SK-N-SH treated with all-trans-retinoic acid at 6 μM for 48 hours (cell line): Measurements from ENCODE around the gene TUBB1.

ENCODE experiments used
- ATAC-seq: fragments of 200-7000 bp; cut with Tn5 transposase; 3 replicates; pipeline ENCODE4 v1.9.1; 2020; ENCODE audit warnings: mild to moderate bottlenecking, moderate library complexity
- ARNTL ChIP-seq: fragments of 450-650 bp; formaldehyde crosslinking; IDR thresholded peaks from 2 replicates; pipeline ENCODE4 v1.5.0; 2020; ENCODE audit warnings: low read depth, mild to moderate bottlenecking, moderate library complexity, borderline replicate concordance
- BACH2 ChIP-seq: fragments of 250-450 bp; sonication (Bioruptor Pico); IDR thresholded peaks from 2 replicates; pipeline ENCODE4 v1.9.0; 2021; ENCODE audit warnings: mild to moderate bottlenecking, borderline replicate concordance
- CREB5 ChIP-seq: fragments of 250-450 bp; sonication (Bioruptor Pico); IDR thresholded peaks from 2 replicates; pipeline ENCODE4 v1.5.1; 2020; ENCODE audit warnings: low read depth, mild to moderate bottlenecking, moderate library complexity
- CSDC2 ChIP-seq: fragments of 250-450 bp; sonication (Bioruptor Pico); IDR thresholded peaks from 2 replicates; pipeline ENCODE4 v1.5.0; 2020; ENCODE audit warnings: mild to moderate bottlenecking, moderate library complexity
- CSRNP3 ChIP-seq: fragments of 250-450 bp; sonication (Bioruptor Pico); IDR thresholded peaks from 2 replicates; pipeline ENCODE4 v1.5.1; 2021; ENCODE audit warnings: mild to moderate bottlenecking, moderate library complexity
- ESRRG ChIP-seq: fragments of 250-450 bp; sonication (Bioruptor Pico); IDR thresholded peaks from 2 replicates; pipeline ENCODE4 v1.6.1; 2021; ENCODE audit warnings: mild to moderate bottlenecking
- GLIS3 ChIP-seq: fragments of 250-450 bp; sonication (Bioruptor Pico); IDR thresholded peaks from 2 replicates; pipeline ENCODE4 v1.5.0; 2020; ENCODE audit warnings: mild to moderate bottlenecking, moderate library complexity
- ISL1 ChIP-seq: fragments of 250-450 bp; sonication (Bioruptor Pico); IDR thresholded peaks from 2 replicates; pipeline ENCODE4 v2.1.2; 2022; ENCODE audit warnings: mild to moderate bottlenecking, moderate library complexity
- OSR1 ChIP-seq: fragments of 250-450 bp; sonication (Bioruptor Pico); IDR thresholded peaks from 2 replicates; pipeline ENCODE4 v1.8.0; 2022; ENCODE audit warnings: moderate library complexity, mild to moderate bottlenecking, inconsistent platforms
- PATZ1 ChIP-seq: fragments of 250-450 bp; sonication (Bioruptor Pico); IDR thresholded peaks from 2 replicates; pipeline ENCODE4 v1.8.0; 2020; ENCODE audit warnings: mild to moderate bottlenecking, moderate library complexity, borderline replicate concordance
- POU6F1 ChIP-seq: fragments of 250-450 bp; sonication (Bioruptor Pico); IDR thresholded peaks from 2 replicates; pipeline ENCODE4 v1.8.0; 2021; ENCODE audit warnings: low read depth, mild to moderate bottlenecking, moderate library complexity, borderline replicate concordance
- PPARA ChIP-seq: fragments of 250-450 bp; sonication (Bioruptor Pico); IDR thresholded peaks from 2 replicates; pipeline ENCODE4 v1.5.0; 2020; ENCODE audit warnings: mild to moderate bottlenecking, borderline replicate concordance
- RARB ChIP-seq: fragments of 250-450 bp; sonication (Bioruptor Pico); IDR thresholded peaks from 2 replicates; pipeline ENCODE4 v1.8.0; 2021; ENCODE audit warnings: mild to moderate bottlenecking, moderate library complexity
- SNAI2 ChIP-seq: fragments of 250-450 bp; sonication (Bioruptor Pico); IDR thresholded peaks from 2 replicates; pipeline ENCODE4 v1.5.0; 2020; ENCODE audit warnings: mild to moderate bottlenecking, moderate library complexity
- TCF4 ChIP-seq: fragments of 250-450 bp; sonication (Bioruptor Pico); IDR thresholded peaks from 2 replicates; pipeline ENCODE4 v1.8.0; 2021; ENCODE audit warnings: mild to moderate bottlenecking, moderate library complexity, borderline replicate concordance
- TOX ChIP-seq: fragments of 250-450 bp; sonication (Bioruptor Pico); IDR thresholded peaks from 2 replicates; pipeline ENCODE4 v1.8.0; 2021; ENCODE audit warnings: mild to moderate bottlenecking, moderate library complexity, borderline replicate concordance
- TSHZ2 ChIP-seq: fragments of 250-450 bp; sonication (Bioruptor Pico); IDR thresholded peaks from 2 replicates; pipeline ENCODE4 v1.5.0; 2020; ENCODE audit warnings: mild to moderate bottlenecking, moderate library complexity
- ZC3H10 ChIP-seq: fragments of 250-450 bp; sonication (Bioruptor Pico); IDR thresholded peaks from 2 replicates; pipeline ENCODE4 v1.5.1; 2021; ENCODE audit warnings: mild to moderate bottlenecking, moderate library complexity
- ZFP3 ChIP-seq: fragments of 250-450 bp; sonication (Bioruptor Pico); IDR thresholded peaks from 2 replicates; pipeline ENCODE4 v1.5.0; 2020; ENCODE audit warnings: mild to moderate bottlenecking, moderate library complexity
- ZFP30 ChIP-seq: fragments of 450-650 bp; formaldehyde crosslinking; IDR thresholded peaks from 2 replicates; pipeline ENCODE4 v1.5.0; 2022; ENCODE audit warnings: mild to moderate bottlenecking, moderate library complexity
- ZNF565 ChIP-seq: fragments of 450-650 bp; formaldehyde crosslinking; conservative IDR thresholded peaks from 2 replicates; pipeline ENCODE4 v1.5.0; 2020; ENCODE audit warnings: low read depth, mild to moderate bottlenecking, moderate library complexity
- ZNF70 ChIP-seq: fragments of 450-650 bp; formaldehyde crosslinking; IDR thresholded peaks from 2 replicates; pipeline ENCODE4 v1.5.0; 2020; ENCODE audit warnings: mild to moderate bottlenecking, moderate library complexity
- ZNF8 ChIP-seq: fragments of 450-650 bp; formaldehyde crosslinking; IDR thresholded peaks from 2 replicates; pipeline ENCODE4 v1.5.0; 2020; ENCODE audit warnings: mild to moderate bottlenecking, moderate library complexity

The TUBB1 gene

GRCh38 chr20:59005523-59006166, 13.6 kb upstream of the TUBB1 start:
- TF ChIP-seq ARNTL (no peak), ESRRG (CRISPR knock-in tag) (no peak), ZNF8 (no peak)
- no peak for ATAC-seq

GRCh38 chr20:59006167-59006863, 12.9 kb upstream of the TUBB1 start:
- no peak for ATAC-seq
- TF ChIP-seq CSRNP3 (CRISPR knock-in tag) (no peak), TCF4 (CRISPR knock-in tag) (no peak), ZNF70 (CRISPR knock-in tag) (no peak), ARNTL (no peak), SNAI2 (CRISPR knock-in tag) (no peak), ZC3H10 (CRISPR knock-in tag) (no peak), ISL1 (CRISPR knock-in tag) (no peak), OSR1 (no peak), CSDC2 (no peak), RARB (CRISPR knock-in tag) (no peak), TOX (CRISPR knock-in tag) (no peak), PPARA (CRISPR knock-in tag) (no peak), ZFP3 (no peak), ESRRG (CRISPR knock-in tag) (no peak), POU6F1 (no peak), PATZ1 (CRISPR knock-in tag) (no peak)
- TF ChIP-seq, all 23 proteins: peak for 0

- no peak for ATAC-seq
- TF ChIP-seq ZFP30 (no peak), RARB (CRISPR knock-in tag) (no peak), ZNF565 (no peak), CSRNP3 (CRISPR knock-in tag) (no peak), PATZ1 (CRISPR knock-in tag) (no peak), TSHZ2 (no peak), ZFP3 (no peak), PPARA (CRISPR knock-in tag) (no peak), TCF4 (CRISPR knock-in tag) (no peak), SNAI2 (CRISPR knock-in tag) (no peak), CREB5 (no peak), BACH2 (no peak), ISL1 (CRISPR knock-in tag) (no peak), GLIS3 (no peak), ESRRG (CRISPR knock-in tag) (no peak), ZNF8 (no peak), ZC3H10 (CRISPR knock-in tag) (no peak), ZNF70 (CRISPR knock-in tag) (no peak), CSDC2 (no peak)
These were observed 12.2 kb upstream of the TUBB1 start, which contains the start of gene CTSZ for GRCh38 chr20:59006864-59007664. CTSZ (minus strand) TSS chr20:59007254; CDS start chr20:59007128, 126 bp downstream.
